Neural crest cell (in vitro differentiated cells): Measurements from ENCODE around the gene GSC. TPM values are rescaled to one million over a fixed set of nuclear protein-coding genes. Genes with fewer than 3 reads are reported as not detected.

Source experiments
- DNase-seq: peaks from one replicate; pipeline ENCODE4 v3.0.0; 2021; ENCODE audit warnings: low read depth, mixed read lengths, low spot score
- H3K27ac Mint-ChIP-seq: one replicate; pipeline ENCODE4 v1.8.0; 2021; ENCODE audit warnings: mild to moderate bottlenecking, mixed read lengths; ENCODE audit not compliant: unreplicated experiment
- H3K27me3 Mint-ChIP-seq: 2 replicates; pipeline ENCODE4 v1.8.0; 2021; ENCODE audit warnings: low read depth, mild to moderate bottlenecking, mixed read lengths
- H3K36me3 Mint-ChIP-seq: 2 replicates; pipeline ENCODE4 v1.8.0; 2021; ENCODE audit warnings: low read depth, mild to moderate bottlenecking, mixed read lengths
- H3K4me1 Mint-ChIP-seq: 2 replicates; pipeline ENCODE4 v1.8.0; 2021; ENCODE audit warnings: mixed read lengths
- H3K4me3 Mint-ChIP-seq: one replicate; pipeline ENCODE4 v1.8.0; 2021; ENCODE audit warnings: mild to moderate bottlenecking, mixed read lengths
- H3K9me3 Mint-ChIP-seq: 2 replicates; pipeline ENCODE4 v1.8.0; 2021; ENCODE audit warnings: mixed read lengths
- total RNA-seq: library from RNA; stranded (reverse); gene quantifications from 2 replicates; pipeline ENCODE4 v1.2.1, GENCODE V29; 2021
- TF ChIP-seq, protein P1 (sequence below): fragments of 200-600 bp; sonication (generic); conservative IDR thresholded peaks from 2 replicates; pipeline ENCODE4 v1.5.0; 2021; ENCODE audit warnings: antibody characterized with exemption, mild to moderate bottlenecking

GSC gene
- total RNA-seq, 1 donor from 2014 or later, result not detected

DNA sequence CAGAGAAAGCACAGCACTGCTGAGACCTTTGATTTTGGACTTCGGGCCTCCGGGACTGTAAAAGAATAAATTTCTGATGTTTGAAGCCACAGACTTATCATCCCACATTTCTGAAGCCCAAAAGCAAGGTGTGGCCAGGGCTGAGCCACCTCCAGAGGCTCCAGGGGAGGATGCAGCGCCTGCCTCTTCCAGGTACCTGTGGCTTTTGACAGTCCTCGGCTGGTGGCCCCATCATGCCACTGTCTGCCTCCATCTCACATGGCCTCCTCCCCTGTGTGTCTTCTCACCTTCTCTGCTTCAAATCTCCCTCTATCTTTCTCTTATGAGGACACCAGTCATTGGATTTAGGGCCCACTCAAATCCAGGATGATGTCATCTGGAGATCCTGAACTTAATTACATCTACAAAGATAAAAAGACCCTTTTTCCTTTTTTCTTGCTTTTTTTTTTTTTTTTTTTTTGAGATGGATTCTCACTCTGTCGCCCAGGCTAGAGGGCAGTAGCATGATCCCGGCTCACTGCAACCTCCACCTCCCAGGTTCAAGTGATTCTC lies 15.4 kb downstream of the GSC start:
- Mint-ChIP-seq H3K4me1 (peaks cover 8% of the 10 kb centered on the region), H3K27ac (no peak overlapping the region), H3K27me3 (peaks cover 14% of the 10 kb centered on the region), H3K36me3 (no peaks in the 10 kb centered on the region), H3K4me3 (no peak overlapping the region), H3K9me3 (no peaks in the 10 kb centered on the region)
- TF ChIP-seq, protein P1, sequence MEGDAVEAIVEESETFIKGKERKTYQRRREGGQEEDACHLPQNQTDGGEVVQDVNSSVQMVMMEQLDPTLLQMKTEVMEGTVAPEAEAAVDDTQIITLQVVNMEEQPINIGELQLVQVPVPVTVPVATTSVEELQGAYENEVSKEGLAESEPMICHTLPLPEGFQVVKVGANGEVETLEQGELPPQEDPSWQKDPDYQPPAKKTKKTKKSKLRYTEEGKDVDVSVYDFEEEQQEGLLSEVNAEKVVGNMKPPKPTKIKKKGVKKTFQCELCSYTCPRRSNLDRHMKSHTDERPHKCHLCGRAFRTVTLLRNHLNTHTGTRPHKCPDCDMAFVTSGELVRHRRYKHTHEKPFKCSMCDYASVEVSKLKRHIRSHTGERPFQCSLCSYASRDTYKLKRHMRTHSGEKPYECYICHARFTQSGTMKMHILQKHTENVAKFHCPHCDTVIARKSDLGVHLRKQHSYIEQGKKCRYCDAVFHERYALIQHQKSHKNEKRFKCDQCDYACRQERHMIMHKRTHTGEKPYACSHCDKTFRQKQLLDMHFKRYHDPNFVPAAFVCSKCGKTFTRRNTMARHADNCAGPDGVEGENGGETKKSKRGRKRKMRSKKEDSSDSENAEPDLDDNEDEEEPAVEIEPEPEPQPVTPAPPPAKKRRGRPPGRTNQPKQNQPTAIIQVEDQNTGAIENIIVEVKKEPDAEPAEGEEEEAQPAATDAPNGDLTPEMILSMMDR, result no peak
- DNase-seq, result no peak

DNA sequence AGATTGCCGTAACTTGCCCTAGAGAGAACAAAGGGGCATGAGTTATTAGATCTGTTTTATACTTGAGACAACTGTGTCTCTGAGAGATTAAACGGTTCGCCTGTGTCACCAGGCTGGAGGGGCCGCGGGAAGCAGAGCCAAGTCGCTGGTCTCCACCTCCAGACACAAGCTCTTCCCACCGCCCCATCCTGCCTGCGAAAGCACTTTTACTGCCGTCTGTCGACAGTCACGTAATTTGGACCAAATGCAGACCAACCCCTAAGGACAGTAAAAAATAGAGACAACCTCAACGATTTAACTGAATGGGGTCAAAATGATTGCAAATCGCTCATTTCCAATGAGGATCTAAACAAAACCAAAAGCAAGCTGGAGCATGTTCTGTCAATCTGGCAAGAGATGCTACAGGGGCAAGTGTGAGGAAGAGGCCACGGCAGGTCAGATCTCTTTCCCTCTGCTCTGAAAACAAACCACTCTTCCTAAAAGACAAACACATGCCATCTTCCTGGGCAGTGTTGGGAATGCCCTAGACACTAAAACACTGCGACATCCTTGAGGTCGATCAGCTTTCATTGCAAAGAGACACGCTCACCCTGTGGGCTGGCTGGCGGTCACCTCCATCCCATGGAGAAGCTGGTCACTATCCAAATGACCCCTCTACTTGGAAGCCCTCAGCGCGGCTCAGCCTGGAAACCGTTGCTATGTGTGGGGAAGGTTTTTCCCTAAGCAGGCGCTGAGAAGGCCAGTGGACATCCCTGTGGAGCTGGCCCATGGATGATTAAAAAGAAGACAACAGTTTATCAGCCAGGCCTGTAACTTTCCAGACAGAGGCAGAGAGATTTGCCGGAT lies 17.1 kb downstream of the GSC start:
- H3K27ac Mint-ChIP-seq, result no peak overlapping the region
- TF ChIP-seq, protein P1, result no peak
- H3K27me3 Mint-ChIP-seq, result peaks cover 8% of the 10 kb centered on the region
- peaks cover 8% of the 10 kb centered on the region for H3K4me1 Mint-ChIP-seq
- no peak for DNase-seq
- no peaks in the 10 kb centered on the region for H3K9me3 Mint-ChIP-seq
- no peak overlapping the region for H3K4me3 Mint-ChIP-seq
- no peaks in the 10 kb centered on the region for H3K36me3 Mint-ChIP-seq

DNA sequence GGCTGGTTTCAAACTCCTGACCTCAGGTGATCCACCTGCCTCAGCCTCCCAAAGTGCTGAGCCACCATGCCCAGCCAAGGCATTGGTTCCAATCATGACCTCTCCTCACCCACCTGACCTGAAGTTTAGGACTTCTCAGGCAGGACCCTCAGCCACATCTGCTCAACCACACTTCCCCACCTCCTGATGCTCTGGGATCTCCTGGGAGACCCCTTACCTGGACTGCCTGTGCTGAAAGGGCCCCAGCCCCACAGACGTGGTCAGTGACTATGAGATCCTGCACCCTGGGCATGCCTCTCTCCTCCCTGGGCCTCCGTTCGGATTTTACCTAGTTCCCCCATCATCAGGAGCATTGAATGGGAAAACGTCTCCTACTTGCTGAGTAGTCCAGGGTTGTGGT lies 18.0 kb downstream of the GSC start:
- H3K4me1 Mint-ChIP-seq, result peaks cover 8% of the 10 kb centered on the region
- no peak for DNase-seq
- H3K4me3 Mint-ChIP-seq, result no peak overlapping the region
- peaks cover 5% of the 10 kb centered on the region for H3K27me3 Mint-ChIP-seq
- H3K36me3 Mint-ChIP-seq, result no peaks in the 10 kb centered on the region
- no peaks in the 10 kb centered on the region for H3K9me3 Mint-ChIP-seq
- no peak overlapping the region for H3K27ac Mint-ChIP-seq
- TF ChIP-seq, protein P1, result no peak

DNA sequence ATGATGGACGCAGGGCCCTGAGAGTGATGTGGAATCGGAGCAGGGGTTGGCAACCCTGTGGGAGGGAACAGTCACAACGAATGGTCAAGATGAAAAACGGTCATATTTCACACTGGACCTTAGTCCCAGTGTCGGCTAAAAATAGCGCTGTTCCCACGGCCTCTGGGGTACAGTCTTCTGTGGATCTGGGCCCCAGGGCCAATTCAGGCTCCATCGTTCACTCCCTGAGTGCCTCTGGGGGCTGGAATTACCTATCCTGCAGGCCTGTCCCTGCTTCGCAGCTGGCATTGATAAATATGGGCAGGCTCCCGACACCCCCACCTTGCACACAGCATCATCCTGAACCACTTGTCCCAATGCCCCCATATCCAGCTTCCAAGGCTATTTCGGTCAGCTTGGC lies 18.6 kb downstream of the GSC start:
- Mint-ChIP-seq H3K27me3 (peaks cover under 1% of the 10 kb centered on the region), H3K27ac (no peak overlapping the region), H3K4me1 (peaks cover 2% of the 10 kb centered on the region), H3K9me3 (no peaks in the 10 kb centered on the region), H3K4me3 (no peak overlapping the region), H3K36me3 (no peaks in the 10 kb centered on the region)
- DNase-seq, result no peak
- TF ChIP-seq, protein P1, result no peak

DNA sequence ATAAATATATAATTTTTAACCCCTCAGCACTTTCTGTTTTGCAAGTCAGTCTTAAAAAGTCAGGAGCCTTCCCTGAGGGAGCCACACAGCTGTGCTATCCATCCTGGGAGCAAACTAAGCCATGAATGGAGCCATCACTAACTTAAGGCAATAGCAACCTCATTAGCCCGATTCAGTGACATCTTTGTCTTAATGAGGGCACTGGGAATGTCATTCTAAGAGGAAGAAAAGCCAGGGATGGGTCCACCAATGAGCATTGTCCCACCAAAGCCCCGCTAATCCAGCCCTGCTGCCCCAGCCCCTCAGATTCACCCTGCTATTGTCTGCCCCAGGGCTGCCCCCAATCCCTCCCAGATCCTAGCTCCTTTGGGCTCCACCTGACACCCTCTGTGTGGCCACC lies 19.5 kb downstream of the GSC start:
- TF ChIP-seq, protein P1, result no peak
- Mint-ChIP-seq H3K4me3 (no peak overlapping the region), H3K27me3 (no peaks in the 10 kb centered on the region), H3K4me1 (no peaks in the 10 kb centered on the region), H3K9me3 (no peaks in the 10 kb centered on the region), H3K36me3 (no peaks in the 10 kb centered on the region), H3K27ac (no peak overlapping the region)
- DNase-seq, result no peak
